WERI-Rb-1 (cell line): ENCODE results near the gene MAPKAPK3.

Experiments used
- DNase-seq: peaks from one replicate; pipeline ENCODE4 v3.0.0-alpha.2; 2020
- H3K27ac ChIP-seq: fragments of 250-450 bp; sonication (Bioruptor Pico); 2 replicates; pipeline ENCODE4 v1.5.1; 2020; ENCODE audit warnings: mild to moderate bottlenecking, moderate library complexity
- H3K27me3 ChIP-seq: fragments of 250-450 bp; sonication (Bioruptor Pico); 2 replicates; pipeline ENCODE4 v1.5.1; 2021; ENCODE audit warnings: mild to moderate bottlenecking, low read depth, moderate library complexity; ENCODE audit not compliant: insufficient read depth, severe bottlenecking
- H3K36me3 ChIP-seq: fragments of 250-450 bp; sonication (Bioruptor Pico); 2 replicates; pipeline ENCODE4 v1.5.1; 2020; ENCODE audit warnings: mild to moderate bottlenecking, moderate library complexity
- H3K4me3 ChIP-seq: 2 replicates; pipeline ENCODE4 v1.5.1; 2011; ENCODE audit warnings: low read depth, mild to moderate bottlenecking, control low read depth, low read length
- H3K9me3 ChIP-seq: fragments of 250-450 bp; sonication (Bioruptor Pico); 2 replicates; pipeline ENCODE4 v1.5.1; 2021; ENCODE audit warnings: mild to moderate bottlenecking, moderate library complexity; ENCODE audit not compliant: severe bottlenecking
- TF ChIP-seq, protein P1 (sequence below): IDR thresholded peaks from 2 replicates; pipeline ENCODE4 v1.5.1; 2011; ENCODE audit warnings: low read depth, mild to moderate bottlenecking, control low read depth, inconsistent platforms, low read length

MAPKAPK3 gene

DNA sequence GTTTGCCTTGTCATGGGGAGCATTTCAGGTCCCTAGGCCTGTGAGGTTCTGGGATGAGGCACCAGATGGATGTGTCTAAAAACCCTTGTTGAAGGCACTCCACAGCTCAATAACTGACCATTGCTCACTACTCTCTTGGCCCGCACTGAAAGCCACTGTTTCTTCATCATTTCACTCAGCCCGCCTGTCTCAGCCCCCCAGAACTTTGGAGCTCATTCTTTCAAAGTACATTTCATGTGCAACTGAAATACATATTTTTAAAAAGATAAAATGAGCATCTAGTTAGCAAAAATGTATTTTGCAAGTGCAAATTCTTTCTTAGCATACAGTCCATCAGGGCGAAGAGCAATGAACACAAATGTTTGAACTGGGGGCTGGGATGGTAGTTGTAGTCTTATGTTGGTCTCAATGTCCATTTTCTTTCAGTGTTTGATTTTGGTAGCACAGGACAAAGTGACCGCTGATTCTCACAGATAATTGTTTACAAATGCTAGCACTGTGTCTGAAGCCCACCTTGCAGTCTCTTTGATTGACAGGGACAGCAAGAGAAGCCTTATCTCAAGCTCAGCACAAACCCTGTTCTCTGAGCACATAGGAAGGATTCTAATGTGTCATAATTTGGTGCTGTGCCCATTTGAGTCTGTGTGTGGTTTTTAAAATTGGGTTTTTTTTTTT is 28.1 kb upstream of the MAPKAPK3 start:
- no peak overlapping the region for H3K27ac ChIP-seq
- no peaks in the 10 kb centered on the region for H3K9me3 ChIP-seq
- no peaks in the 10 kb centered on the region for H3K36me3 ChIP-seq
- DNase-seq: no peak
- H3K4me3 ChIP-seq: no peak overlapping the region
- TF ChIP-seq, protein P1, sequence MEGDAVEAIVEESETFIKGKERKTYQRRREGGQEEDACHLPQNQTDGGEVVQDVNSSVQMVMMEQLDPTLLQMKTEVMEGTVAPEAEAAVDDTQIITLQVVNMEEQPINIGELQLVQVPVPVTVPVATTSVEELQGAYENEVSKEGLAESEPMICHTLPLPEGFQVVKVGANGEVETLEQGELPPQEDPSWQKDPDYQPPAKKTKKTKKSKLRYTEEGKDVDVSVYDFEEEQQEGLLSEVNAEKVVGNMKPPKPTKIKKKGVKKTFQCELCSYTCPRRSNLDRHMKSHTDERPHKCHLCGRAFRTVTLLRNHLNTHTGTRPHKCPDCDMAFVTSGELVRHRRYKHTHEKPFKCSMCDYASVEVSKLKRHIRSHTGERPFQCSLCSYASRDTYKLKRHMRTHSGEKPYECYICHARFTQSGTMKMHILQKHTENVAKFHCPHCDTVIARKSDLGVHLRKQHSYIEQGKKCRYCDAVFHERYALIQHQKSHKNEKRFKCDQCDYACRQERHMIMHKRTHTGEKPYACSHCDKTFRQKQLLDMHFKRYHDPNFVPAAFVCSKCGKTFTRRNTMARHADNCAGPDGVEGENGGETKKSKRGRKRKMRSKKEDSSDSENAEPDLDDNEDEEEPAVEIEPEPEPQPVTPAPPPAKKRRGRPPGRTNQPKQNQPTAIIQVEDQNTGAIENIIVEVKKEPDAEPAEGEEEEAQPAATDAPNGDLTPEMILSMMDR: no peak
- H3K27me3 ChIP-seq: no peaks in the 10 kb centered on the region

DNA sequence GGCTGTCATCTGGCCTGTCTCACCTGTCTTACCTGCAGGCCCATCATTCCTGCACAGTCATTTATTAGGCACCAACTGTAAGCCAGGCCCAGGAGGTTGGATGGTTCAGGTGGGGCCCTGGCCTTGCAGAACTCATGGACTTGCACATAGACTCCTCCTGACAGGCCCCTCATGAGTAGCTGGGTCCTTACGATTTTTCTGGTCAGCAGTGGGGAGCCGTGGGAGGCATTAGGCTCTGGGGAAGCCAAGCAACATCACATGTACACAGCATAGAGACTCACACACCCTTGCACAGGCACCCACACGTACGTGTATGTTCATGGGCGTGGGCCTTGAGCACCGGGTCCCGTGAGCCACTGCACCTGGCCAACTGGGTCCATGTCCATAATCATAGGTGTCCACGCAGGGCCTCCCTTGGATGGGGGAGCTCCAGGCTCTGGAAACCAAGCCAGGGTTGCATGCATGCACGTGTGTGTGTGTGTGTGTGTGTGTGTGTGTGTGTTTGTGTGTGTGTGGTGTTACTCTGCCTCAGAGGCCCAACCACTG is 25.7 kb upstream of the MAPKAPK3 start:
- DNase-seq: no peak
- H3K9me3 ChIP-seq: no peaks in the 10 kb centered on the region
- TF ChIP-seq, protein P1: no peak
- H3K27me3 ChIP-seq: no peaks in the 10 kb centered on the region
- H3K27ac ChIP-seq: no peak overlapping the region
- no peaks in the 10 kb centered on the region for H3K36me3 ChIP-seq
- no peak overlapping the region for H3K4me3 ChIP-seq

DNA sequence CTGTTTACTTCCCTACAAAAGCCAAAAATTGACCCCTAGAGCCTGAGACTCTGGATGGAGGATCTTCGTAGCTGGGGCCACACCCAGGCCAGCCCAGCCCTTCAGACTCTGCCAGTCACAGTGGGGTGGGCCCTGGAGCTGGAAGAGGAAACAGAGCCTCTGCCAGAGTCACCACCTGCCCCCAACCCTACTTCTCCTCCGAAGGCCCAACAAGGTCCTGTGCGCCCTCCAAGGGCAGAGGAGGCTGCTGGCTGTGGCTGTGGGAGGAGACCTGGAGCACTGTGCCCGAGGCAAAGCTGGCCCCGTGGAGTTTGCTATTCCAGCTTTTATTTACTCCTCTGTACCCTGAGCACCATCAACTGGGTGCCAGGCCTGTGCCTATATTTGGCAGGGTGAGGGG is 24.4 kb upstream of the MAPKAPK3 start:
- no peaks in the 10 kb centered on the region for H3K27me3 ChIP-seq
- H3K4me3 ChIP-seq: no peak overlapping the region
- H3K9me3 ChIP-seq: no peaks in the 10 kb centered on the region
- H3K36me3 ChIP-seq: no peaks in the 10 kb centered on the region
- TF ChIP-seq, protein P1: no peak
- H3K27ac ChIP-seq: no peak overlapping the region
- DNase-seq: no peak

DNA sequence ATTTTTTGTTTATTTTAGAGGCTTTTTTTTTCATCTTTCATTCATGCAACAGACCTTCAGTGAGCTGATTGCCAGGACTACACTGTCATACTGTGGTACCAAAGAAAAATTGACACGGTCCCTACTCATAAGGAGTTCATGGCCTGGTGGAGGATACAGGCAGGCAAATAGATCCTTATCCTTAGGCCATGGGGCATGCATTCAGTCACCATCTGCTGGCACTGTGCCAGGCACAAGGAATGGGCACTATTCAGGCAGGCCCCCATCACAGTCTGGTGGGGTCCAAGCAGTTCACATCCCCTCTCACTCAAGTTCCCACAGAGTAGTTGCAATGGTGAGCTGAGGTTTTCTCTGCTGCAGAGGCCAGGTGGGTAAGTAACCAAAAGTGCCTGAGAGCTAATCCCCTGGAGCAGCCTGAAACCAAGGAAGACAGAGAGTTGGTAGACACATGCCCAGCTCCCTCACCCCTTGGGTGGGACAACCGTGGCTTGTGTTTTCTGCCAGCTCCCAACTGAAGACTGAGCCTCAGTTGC is 22.6 kb upstream of the MAPKAPK3 start:
- no peaks in the 10 kb centered on the region for H3K9me3 ChIP-seq
- H3K27ac ChIP-seq: no peak overlapping the region
- no peaks in the 10 kb centered on the region for H3K27me3 ChIP-seq
- DNase-seq: no peak
- no peak overlapping the region for H3K4me3 ChIP-seq
- TF ChIP-seq, protein P1: no peak
- H3K36me3 ChIP-seq: no peaks in the 10 kb centered on the region

DNA sequence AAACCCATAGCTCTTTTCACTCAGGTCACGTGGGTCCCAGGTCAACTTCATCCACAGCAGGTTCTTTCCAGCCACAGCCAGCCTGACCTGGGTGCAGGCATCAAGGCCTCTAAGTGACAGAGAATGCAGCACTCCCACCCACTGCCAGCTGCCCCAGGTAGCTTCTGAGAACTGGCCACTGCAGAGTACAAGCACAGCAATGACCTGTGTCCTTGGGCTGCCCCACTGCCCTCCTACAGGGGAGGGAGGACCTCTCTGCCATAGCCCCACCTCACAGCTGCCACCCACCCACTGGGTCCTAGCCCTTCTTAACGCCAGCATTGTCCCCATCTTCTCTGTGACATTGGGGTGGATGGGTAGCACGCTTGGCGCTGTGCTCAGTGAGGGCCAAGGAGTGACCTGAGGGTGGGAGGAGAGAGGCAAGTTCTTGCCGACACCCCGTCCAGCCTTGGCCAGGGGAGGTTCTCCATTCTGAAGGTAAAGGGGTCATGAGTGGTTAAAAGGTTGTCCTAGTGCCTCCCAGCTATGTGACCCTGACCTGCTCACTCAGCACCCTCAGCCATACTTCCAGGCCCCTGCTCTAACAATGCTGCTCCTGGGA is 17.7 kb upstream of the MAPKAPK3 start:
- TF ChIP-seq, protein P1: no peak
- H3K27ac ChIP-seq: no peak overlapping the region
- DNase-seq: no peak

More for the DNA sequence above, 17.7 kb upstream of the MAPKAPK3 start:
- Histone ChIP-seq H3K27me3 (no peaks in the 10 kb centered on the region), H3K36me3 (no peaks in the 10 kb centered on the region), H3K4me3 (no peak overlapping the region), H3K9me3 (no peaks in the 10 kb centered on the region)
